ENCODE data around the gene GPC5.

- TF ChIP-seq CTCF (IDR thresholded peaks at IDR 0.05; ENCODE audit: low read depth, low read length), result no peak
- TF ChIP-seq EZH2phosphoT487 (IDR thresholded peaks at IDR 0.05; ENCODE audit: low read depth), result no peak
Measured at GRCh38 chr13:92044351-92044750, 645.9 kb downstream of the GPC5 start.

Data from OCI-LY3 (cell line).